Measurements from ENCODE around the gene KIF22. TPM values are rescaled to one million over a fixed set of nuclear protein-coding genes. Genes with fewer than 3 reads are reported as not detected.
"Not testable (repeated sequence)": the region's sequence is repeated elsewhere in the genome, so short reads cannot be mapped to it uniquely, and the experiment has no call there.

KIF22 gene
- total RNA-seq, 1 donor from 2014 or later, result 33.4 TPM

DNA sequence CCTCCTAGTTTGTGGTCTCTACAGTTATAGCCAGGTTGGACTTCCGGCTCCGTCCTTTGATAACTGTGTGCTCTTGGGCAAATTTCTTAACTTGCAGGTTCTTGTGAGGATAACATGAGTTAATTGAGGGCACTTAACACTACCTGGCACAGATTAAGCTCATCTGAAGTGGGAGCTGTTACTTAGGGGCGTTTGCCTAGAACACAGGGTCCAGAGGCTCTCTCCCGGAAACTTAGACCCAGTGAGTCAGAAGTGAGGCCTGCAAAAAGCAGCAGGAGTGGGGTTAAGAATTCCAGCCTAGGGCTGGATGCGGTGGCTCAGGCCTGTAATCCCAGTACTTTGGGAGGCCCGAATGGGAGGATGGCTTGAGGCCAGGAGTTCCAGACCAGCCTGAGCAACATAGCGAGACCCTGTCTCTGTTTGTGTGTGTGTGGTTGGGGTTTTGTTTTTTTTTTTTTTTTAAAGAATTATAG lies 31.1 kb downstream of the KIF22 start:
- H3K4me3 ChIP-seq (ENCODE audit: low read length in 3 of 3), result peak overlapping the region; percentile 85 to 94 (median 89)

DNA sequence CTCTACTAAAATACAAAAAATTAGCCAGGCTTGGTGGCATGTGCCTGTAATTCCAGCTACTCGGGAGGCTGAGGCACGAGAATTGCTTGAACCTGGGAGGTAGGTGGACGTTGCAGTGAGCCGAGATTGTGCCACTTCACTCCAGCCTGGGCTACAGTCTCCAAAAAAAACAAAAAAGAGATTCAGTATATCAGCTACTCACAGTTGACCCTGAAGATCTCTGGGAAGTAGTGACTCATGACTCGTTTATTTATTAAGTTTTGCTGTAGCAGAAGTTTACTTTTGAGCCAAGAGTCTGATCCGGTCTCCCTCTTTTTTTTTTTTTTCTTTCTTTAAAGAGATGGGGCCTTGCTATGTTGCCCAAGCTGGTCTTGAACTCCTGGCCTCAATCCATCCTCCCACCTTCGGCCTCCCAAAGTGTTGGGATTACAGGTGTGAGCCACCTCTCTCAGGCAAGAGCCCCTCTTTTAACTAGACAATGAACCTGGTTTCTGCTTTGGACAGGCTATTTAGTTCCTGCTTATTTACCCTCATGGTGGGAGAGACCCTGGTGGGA lies 34.1 kb downstream of the KIF22 start:
- H3K4me1 ChIP-seq (ENCODE audit: control insufficient read depth in 3 of 3, insufficient read depth in 3 of 3, low read length in 3 of 3), result peaks cover 52 to 60% (median 54%) of the 10 kb centered on the region in 3 donors
- H3K27ac ChIP-seq (ENCODE audit: low read depth, low read length), result peak overlapping the region; percentile 69
- H3K9me3 ChIP-seq (ENCODE audit: control insufficient read depth in 3 of 3, low read length in 3 of 3), result no peaks in the 10 kb centered on the region
- H3K27me3 ChIP-seq (ENCODE audit: control insufficient read depth in 3 of 3, insufficient read depth in 3 of 3, low read length in 3 of 3), result no peaks in the 10 kb centered on the region
- H3K36me3 ChIP-seq (ENCODE audit: control insufficient read depth in 3 of 3, insufficient read depth in 3 of 3, low read length in 3 of 3), result peaks cover 0 to 2% (median 2%) of the 10 kb centered on the region in 3 donors
- peak overlapping the region in 1 of 3 donors; percentile 57 for H3K9ac ChIP-seq (ENCODE audit: low read depth in 1 of 3, low read length in 3 of 3)
- peak overlapping the region in 1 of 3 donors; percentile 56 for H3K4me3 ChIP-seq (ENCODE audit: low read length in 3 of 3)

More for the DNA sequence above, 31.1 kb downstream of the KIF22 start:
- peaks cover 14 to 17% (median 16%) of the 10 kb centered on the region in 3 donors for H3K36me3 ChIP-seq (ENCODE audit: control insufficient read depth in 3 of 3, insufficient read depth in 3 of 3, low read length in 3 of 3)
- H3K27ac ChIP-seq (ENCODE audit: low read depth, low read length), result peak overlapping the region; percentile 93
- H3K27me3 ChIP-seq (ENCODE audit: control insufficient read depth in 3 of 3, insufficient read depth in 3 of 3, low read length in 3 of 3), result no peaks in the 10 kb centered on the region
- peaks cover 67 to 74% (median 70%) of the 10 kb centered on the region in 3 donors for H3K4me1 ChIP-seq (ENCODE audit: control insufficient read depth in 3 of 3, insufficient read depth in 3 of 3, low read length in 3 of 3)
- peak overlapping the region; percentile 75 to 92 (median 88) for H3K9ac ChIP-seq (ENCODE audit: low read depth in 1 of 3, low read length in 3 of 3)
- no peaks in the 10 kb centered on the region for H3K9me3 ChIP-seq (ENCODE audit: control insufficient read depth in 3 of 3, low read length in 3 of 3)

GRCh38 chr16:29825145-29826044 lies 34.8 kb downstream of the KIF22 start:
- H3K27me3 ChIP-seq (ENCODE audit: control insufficient read depth in 3 of 3, insufficient read depth in 3 of 3, low read length in 3 of 3), result no peaks in the 10 kb centered on the region
- peak overlapping the region in 2 of 3 donors; percentile 35 to 56 for H3K4me3 ChIP-seq (ENCODE audit: low read length in 3 of 3)
- peak overlapping the region; percentile 69 for H3K27ac ChIP-seq (ENCODE audit: low read depth, low read length)
- peaks cover 0 to 5% (median 4%) of the 10 kb centered on the region in 3 donors for H3K36me3 ChIP-seq (ENCODE audit: control insufficient read depth in 3 of 3, insufficient read depth in 3 of 3, low read length in 3 of 3)
- H3K9ac ChIP-seq (ENCODE audit: low read depth in 1 of 3, low read length in 3 of 3), result peak overlapping the region in 2 of 3 donors; percentile 50 to 57
- peaks cover 48 to 53% (median 49%) of the 10 kb centered on the region in 3 donors for H3K4me1 ChIP-seq (ENCODE audit: control insufficient read depth in 3 of 3, insufficient read depth in 3 of 3, low read length in 3 of 3)
- no peaks in the 10 kb centered on the region for H3K9me3 ChIP-seq (ENCODE audit: control insufficient read depth in 3 of 3, low read length in 3 of 3)

DNA sequence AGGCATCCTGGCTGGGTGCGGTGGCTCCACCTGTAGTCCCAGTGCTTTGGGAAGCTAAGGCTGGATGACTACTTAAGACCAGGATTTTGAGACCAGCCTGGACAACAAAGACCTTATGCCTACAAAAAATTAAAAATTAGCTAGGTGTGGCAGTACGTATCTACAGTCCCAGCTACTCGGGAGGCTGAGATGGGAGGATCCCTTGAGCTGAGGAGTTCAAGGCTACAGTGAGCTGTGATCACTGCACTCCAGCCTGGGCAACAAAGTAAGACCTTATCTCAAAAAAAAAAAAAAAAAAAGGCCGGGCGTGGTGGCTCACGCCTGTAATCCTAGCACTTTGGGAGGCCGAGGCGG lies 35.8 kb downstream of the KIF22 start:
- Histone ChIP-seq H3K36me3 (ENCODE audit: control insufficient read depth in 3 of 3, insufficient read depth in 3 of 3, low read length in 3 of 3) (peaks cover 0 to 9% (median 7%) of the 10 kb centered on the region in 3 donors), H3K9ac (ENCODE audit: low read depth in 1 of 3, low read length in 3 of 3) (no peak overlapping the region), H3K9me3 (ENCODE audit: control insufficient read depth in 3 of 3, low read length in 3 of 3) (no peaks in the 10 kb centered on the region), H3K4me1 (ENCODE audit: control insufficient read depth in 3 of 3, insufficient read depth in 3 of 3, low read length in 3 of 3) (peaks cover 38 to 46% (median 41%) of the 10 kb centered on the region in 3 donors), H3K4me3 (ENCODE audit: low read length in 3 of 3) (peak overlapping the region in 1 of 3 donors; percentile 15), H3K27me3 (ENCODE audit: control insufficient read depth in 3 of 3, insufficient read depth in 3 of 3, low read length in 3 of 3) (no peaks in the 10 kb centered on the region), H3K27ac (ENCODE audit: low read depth, low read length) (no peak overlapping the region)

- Histone ChIP-seq H3K27ac (ENCODE audit: low read depth, low read length) (no peak overlapping the region), H3K36me3 (ENCODE audit: control insufficient read depth in 3 of 3, insufficient read depth in 3 of 3, low read length in 3 of 3) (peaks cover 17 to 26% (median 24%) of the 10 kb centered on the region in 3 donors), H3K4me1 (ENCODE audit: control insufficient read depth in 3 of 3, insufficient read depth in 3 of 3, low read length in 3 of 3) (peaks cover 8 to 14% (median 14%) of the 10 kb centered on the region in 3 donors), H3K9me3 (ENCODE audit: control insufficient read depth in 3 of 3, low read length in 3 of 3) (no peaks in the 10 kb centered on the region), H3K9ac (ENCODE audit: low read depth in 1 of 3, low read length in 3 of 3) (no peak overlapping the region), H3K27me3 (ENCODE audit: control insufficient read depth in 3 of 3, insufficient read depth in 3 of 3, low read length in 3 of 3) (no peaks in the 10 kb centered on the region), H3K4me3 (ENCODE audit: low read length in 3 of 3) (no peak overlapping the region)
Observed at GRCh38 chr16:29830774-29831173, 40.2 kb downstream of the KIF22 start.

DNA sequence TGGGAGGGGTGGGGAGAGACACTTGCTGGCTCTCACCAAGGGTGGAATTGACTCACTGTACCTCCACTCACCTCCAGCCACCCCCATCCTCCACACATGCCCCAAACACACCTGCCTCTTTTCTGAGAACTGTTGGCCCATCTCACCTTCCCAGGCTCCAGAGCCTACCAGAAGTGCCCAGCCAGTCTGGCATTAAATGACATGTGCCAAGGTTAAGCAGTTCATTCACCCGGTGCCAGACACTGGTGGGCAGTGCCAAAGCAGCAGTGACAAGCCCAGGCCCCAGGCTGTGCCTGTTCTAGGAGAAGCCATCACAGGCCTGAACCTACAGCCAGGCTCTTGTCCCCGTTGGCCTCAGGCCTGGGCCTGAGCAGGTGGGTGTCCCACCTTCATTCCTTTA lies 40.9 kb downstream of the KIF22 start:
- Histone ChIP-seq H3K27me3 (ENCODE audit: control insufficient read depth in 3 of 3, insufficient read depth in 3 of 3, low read length in 3 of 3) (no peaks in the 10 kb centered on the region), H3K27ac (ENCODE audit: low read depth, low read length) (no peak overlapping the region), H3K4me1 (ENCODE audit: control insufficient read depth in 3 of 3, insufficient read depth in 3 of 3, low read length in 3 of 3) (peaks cover 3 to 8% (median 8%) of the 10 kb centered on the region in 3 donors), H3K4me3 (ENCODE audit: low read length in 3 of 3) (no peak overlapping the region), H3K36me3 (ENCODE audit: control insufficient read depth in 3 of 3, insufficient read depth in 3 of 3, low read length in 3 of 3) (peaks cover 19 to 27% (median 26%) of the 10 kb centered on the region in 3 donors), H3K9me3 (ENCODE audit: control insufficient read depth in 3 of 3, low read length in 3 of 3) (no peaks in the 10 kb centered on the region), H3K9ac (ENCODE audit: low read depth in 1 of 3, low read length in 3 of 3) (no peak overlapping the region)

GRCh38 chr16:29833219-29833618 lies 42.7 kb downstream of the KIF22 start:
- not testable (repeated sequence) for H3K4me1 ChIP-seq (ENCODE audit: control insufficient read depth in 3 of 3, insufficient read depth in 3 of 3, low read length in 3 of 3); H3K9me3 ChIP-seq (ENCODE audit: control insufficient read depth in 3 of 3, low read length in 3 of 3); H3K9ac ChIP-seq (ENCODE audit: low read depth in 1 of 3, low read length in 3 of 3); H3K4me3 ChIP-seq (ENCODE audit: low read length in 3 of 3); H3K27me3 ChIP-seq (ENCODE audit: control insufficient read depth in 3 of 3, insufficient read depth in 3 of 3, low read length in 3 of 3); H3K27ac ChIP-seq (ENCODE audit: low read depth, low read length)
- peaks cover 29 to 42% (median 41%) of the 10 kb centered on the region in 3 donors for H3K36me3 ChIP-seq (ENCODE audit: control insufficient read depth in 3 of 3, insufficient read depth in 3 of 3, low read length in 3 of 3)

GRCh38 chr16:29834079-29834478 lies 43.5 kb downstream of the KIF22 start:
- H3K4me3 ChIP-seq (ENCODE audit: low read length in 3 of 3), result no peak overlapping the region
- no peak overlapping the region for H3K27ac ChIP-seq (ENCODE audit: low read depth, low read length)
- H3K27me3 ChIP-seq (ENCODE audit: control insufficient read depth in 3 of 3, insufficient read depth in 3 of 3, low read length in 3 of 3), result no peaks in the 10 kb centered on the region
- H3K9me3 ChIP-seq (ENCODE audit: control insufficient read depth in 3 of 3, low read length in 3 of 3), result no peaks in the 10 kb centered on the region
- peaks cover 3 to 8% (median 8%) of the 10 kb centered on the region in 3 donors for H3K4me1 ChIP-seq (ENCODE audit: control insufficient read depth in 3 of 3, insufficient read depth in 3 of 3, low read length in 3 of 3)
- H3K9ac ChIP-seq (ENCODE audit: low read depth in 1 of 3, low read length in 3 of 3), result no peak overlapping the region
- H3K36me3 ChIP-seq (ENCODE audit: control insufficient read depth in 3 of 3, insufficient read depth in 3 of 3, low read length in 3 of 3), result peaks cover 29 to 46% (median 41%) of the 10 kb centered on the region in 3 donors

- Histone ChIP-seq H3K4me3 (ENCODE audit: low read length in 3 of 3) (no peak overlapping the region), H3K36me3 (ENCODE audit: control insufficient read depth in 3 of 3, insufficient read depth in 3 of 3, low read length in 3 of 3) (peaks cover 38 to 53% (median 46%) of the 10 kb centered on the region in 3 donors), H3K27me3 (ENCODE audit: control insufficient read depth in 3 of 3, insufficient read depth in 3 of 3, low read length in 3 of 3) (no peaks in the 10 kb centered on the region)
Observed at GRCh38 chr16:29835926-29836325, 45.4 kb downstream of the KIF22 start.

GRCh38 chr16:29836623-29837022 lies 46.1 kb downstream of the KIF22 start:
- Histone ChIP-seq H3K4me3 (ENCODE audit: low read length in 3 of 3) (no peak overlapping the region), H3K9ac (ENCODE audit: low read depth in 1 of 3, low read length in 3 of 3) (no peak overlapping the region), H3K36me3 (ENCODE audit: control insufficient read depth in 3 of 3, insufficient read depth in 3 of 3, low read length in 3 of 3) (peaks cover 44 to 59% (median 49%) of the 10 kb centered on the region in 3 donors), H3K27ac (ENCODE audit: low read depth, low read length) (no peak overlapping the region), H3K4me1 (ENCODE audit: control insufficient read depth in 3 of 3, insufficient read depth in 3 of 3, low read length in 3 of 3) (peaks cover 0 to 1% (median 1%) of the 10 kb centered on the region in 3 donors), H3K27me3 (ENCODE audit: control insufficient read depth in 3 of 3, insufficient read depth in 3 of 3, low read length in 3 of 3) (no peaks in the 10 kb centered on the region), H3K9me3 (ENCODE audit: control insufficient read depth in 3 of 3, low read length in 3 of 3) (no peaks in the 10 kb centered on the region)

More at GRCh38 chr16:29835926-29836325, 45.4 kb downstream of the KIF22 start:
- H3K4me1 ChIP-seq (ENCODE audit: control insufficient read depth in 3 of 3, insufficient read depth in 3 of 3, low read length in 3 of 3), result peaks cover 0 to 6% (median 6%) of the 10 kb centered on the region in 3 donors
- no peak overlapping the region for H3K27ac ChIP-seq (ENCODE audit: low read depth, low read length)
- no peak overlapping the region for H3K9ac ChIP-seq (ENCODE audit: low read depth in 1 of 3, low read length in 3 of 3)
- no peaks in the 10 kb centered on the region for H3K9me3 ChIP-seq (ENCODE audit: control insufficient read depth in 3 of 3, low read length in 3 of 3)
